Natural killer cell (primary cell): Measurements from ENCODE around the gene APLNR. TPM values are rescaled to one million over a fixed set of nuclear protein-coding genes. Genes with fewer than 3 reads are reported as not detected.

Source experiments
- ATAC-seq, 3 donors: fragments of 150-1000 bp in 2 of 3; fragments of 200-7000 bp in 1 of 3; cut with Tn5 transposase; 1 replicate in 1 of 3; 2 replicates in 2 of 3; pipeline ENCODE4 v1.10.0; 2021; ENCODE audit warnings: mild to moderate bottlenecking in 2 of 3, moderate library complexity in 2 of 3
- DNase-seq, 2 donors: peaks; one replicate each; pipeline versions ENCODE4 v3.0.0 to v3.0.0-alpha.2; 2013 to 2021; ENCODE audit warnings: mixed read lengths in 1 of 2
- H3K27ac ChIP-seq: one replicate; pipeline ENCODE4 v1.5.1; 2013; ENCODE audit warnings: mild to moderate bottlenecking, low read length
- H3K27me3 ChIP-seq: one replicate; pipeline ENCODE4 v1.6.1; 2013; ENCODE audit warnings: low read length; ENCODE audit not compliant: control insufficient read depth, insufficient read depth
- H3K36me3 ChIP-seq: one replicate; pipeline ENCODE4 v1.6.1; 2013; ENCODE audit warnings: low read length; ENCODE audit not compliant: control insufficient read depth, insufficient read depth
- H3K4me1 ChIP-seq: one replicate; pipeline ENCODE4 v1.6.1; 2013; ENCODE audit warnings: low read length; ENCODE audit not compliant: control insufficient read depth, insufficient read depth
- H3K4me3 ChIP-seq: one replicate; pipeline ENCODE4 v1.5.1; 2013; ENCODE audit warnings: low read length
- H3K9me3 ChIP-seq: one replicate; pipeline ENCODE4 v1.6.1; 2013; ENCODE audit warnings: low read length; ENCODE audit not compliant: control insufficient read depth, insufficient read depth
- H3K27ac Mint-ChIP-seq, 2 donors: one replicate each; pipeline ENCODE4 v1.8.0; 2022; ENCODE audit warnings: mild to moderate bottlenecking in 2 of 2, mixed read lengths in 2 of 2, moderate library complexity in 1 of 2
- H3K27me3 Mint-ChIP-seq, 2 donors: one replicate each; pipeline ENCODE4 v1.8.0; 2022; ENCODE audit warnings: low read depth in 2 of 2, mixed read lengths in 2 of 2
- H3K36me3 Mint-ChIP-seq: one replicate; pipeline ENCODE4 v1.8.0; 2022; ENCODE audit warnings: mixed read lengths
- H3K4me1 Mint-ChIP-seq, 2 donors: one replicate each; pipeline ENCODE4 v1.8.0; 2022; ENCODE audit warnings: mixed read lengths in 2 of 2
- H3K4me3 Mint-ChIP-seq: one replicate; pipeline ENCODE4 v1.8.0; 2022; ENCODE audit warnings: mild to moderate bottlenecking, moderate library complexity, mixed read lengths
- H3K9me3 Mint-ChIP-seq, 2 donors: one replicate each; pipeline ENCODE4 v1.8.0; 2022; ENCODE audit warnings: mixed read lengths in 2 of 2
- WGBS: methylation state at CpG from one replicate; pipeline ENCODE4 v1.1.7; 2013; ENCODE audit warnings: missing lambda C conversion rate; ENCODE audit not compliant: insufficient coverage; 5-methylcytosine and 5-hydroxymethylcytosine counted together
- intact Hi-C: fragments of 100-400 bp; cut with micrococcal nuclease; formaldehyde crosslinking; loops from one replicate; pipeline ENCODE4 v1.14.2; 2022
- total RNA-seq, 4 donors: library from RNA; stranded (reverse); fragments of 120-200 nt in 1 of 4; gene quantifications; one replicate each; pipeline versions ENCODE4 v1.2.3 to v1.2.4, GENCODE V29; 2013 to 2022
- TF ChIP-seq, protein P1 (sequence below): fragments of 200-600 bp; IDR thresholded peaks from one replicate; pipeline ENCODE4 v1.8.0; 2022; ENCODE audit warnings: antibody characterized with exemption

APLNR gene
- total RNA-seq, 3 donors from 2014 or later (not counting 1 experiment from before 2014, with no cell fraction given) = 0.07 TPM; not detected in 2

DNA sequence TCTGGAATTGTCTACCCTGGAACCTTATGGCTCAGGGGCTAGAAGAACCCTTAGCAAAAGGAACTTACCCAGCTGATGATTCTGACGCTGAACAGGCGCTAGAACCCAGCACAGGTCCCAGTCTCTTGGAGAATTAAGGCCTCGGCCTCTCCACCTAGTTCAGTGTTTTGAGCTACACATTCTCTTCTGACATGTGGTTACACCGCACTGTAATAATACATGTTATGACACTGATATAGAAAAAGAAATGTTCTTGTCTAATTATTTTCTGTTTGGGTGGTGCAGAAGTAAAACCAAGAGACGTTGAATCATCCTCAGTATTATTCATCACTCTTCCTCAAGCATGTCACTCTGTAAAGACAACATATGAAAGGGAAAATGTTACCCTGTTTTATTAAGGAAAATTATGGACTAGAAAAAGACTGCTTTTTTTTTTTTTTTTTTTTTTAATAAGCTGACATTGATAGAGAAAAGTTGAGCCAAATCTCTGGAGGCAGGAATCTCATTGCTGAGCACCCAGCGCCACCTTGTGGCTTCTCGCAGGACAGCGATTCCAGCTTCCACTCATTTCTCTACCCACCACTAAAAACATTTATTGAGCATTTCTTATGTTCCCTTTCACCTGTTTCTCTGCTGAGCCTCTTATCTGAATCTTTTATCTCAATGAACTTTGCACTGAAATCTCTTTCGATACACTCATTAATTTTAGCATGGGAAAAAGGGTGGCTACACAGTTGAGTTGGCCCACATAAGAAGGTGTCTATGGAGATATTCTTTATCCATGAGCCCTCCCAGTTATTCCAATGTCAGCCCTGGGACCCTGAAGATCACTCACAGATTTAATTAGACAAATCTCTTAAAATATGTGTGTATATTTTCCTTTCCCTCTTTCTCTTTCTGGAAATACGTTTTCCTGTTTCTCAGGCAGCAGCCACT, 12.6 kb upstream of the APLNR start:
- TF ChIP-seq, protein P1, sequence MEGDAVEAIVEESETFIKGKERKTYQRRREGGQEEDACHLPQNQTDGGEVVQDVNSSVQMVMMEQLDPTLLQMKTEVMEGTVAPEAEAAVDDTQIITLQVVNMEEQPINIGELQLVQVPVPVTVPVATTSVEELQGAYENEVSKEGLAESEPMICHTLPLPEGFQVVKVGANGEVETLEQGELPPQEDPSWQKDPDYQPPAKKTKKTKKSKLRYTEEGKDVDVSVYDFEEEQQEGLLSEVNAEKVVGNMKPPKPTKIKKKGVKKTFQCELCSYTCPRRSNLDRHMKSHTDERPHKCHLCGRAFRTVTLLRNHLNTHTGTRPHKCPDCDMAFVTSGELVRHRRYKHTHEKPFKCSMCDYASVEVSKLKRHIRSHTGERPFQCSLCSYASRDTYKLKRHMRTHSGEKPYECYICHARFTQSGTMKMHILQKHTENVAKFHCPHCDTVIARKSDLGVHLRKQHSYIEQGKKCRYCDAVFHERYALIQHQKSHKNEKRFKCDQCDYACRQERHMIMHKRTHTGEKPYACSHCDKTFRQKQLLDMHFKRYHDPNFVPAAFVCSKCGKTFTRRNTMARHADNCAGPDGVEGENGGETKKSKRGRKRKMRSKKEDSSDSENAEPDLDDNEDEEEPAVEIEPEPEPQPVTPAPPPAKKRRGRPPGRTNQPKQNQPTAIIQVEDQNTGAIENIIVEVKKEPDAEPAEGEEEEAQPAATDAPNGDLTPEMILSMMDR = peak; percentile 85
- no peak overlapping the region for H3K27ac Mint-ChIP-seq

DNA sequence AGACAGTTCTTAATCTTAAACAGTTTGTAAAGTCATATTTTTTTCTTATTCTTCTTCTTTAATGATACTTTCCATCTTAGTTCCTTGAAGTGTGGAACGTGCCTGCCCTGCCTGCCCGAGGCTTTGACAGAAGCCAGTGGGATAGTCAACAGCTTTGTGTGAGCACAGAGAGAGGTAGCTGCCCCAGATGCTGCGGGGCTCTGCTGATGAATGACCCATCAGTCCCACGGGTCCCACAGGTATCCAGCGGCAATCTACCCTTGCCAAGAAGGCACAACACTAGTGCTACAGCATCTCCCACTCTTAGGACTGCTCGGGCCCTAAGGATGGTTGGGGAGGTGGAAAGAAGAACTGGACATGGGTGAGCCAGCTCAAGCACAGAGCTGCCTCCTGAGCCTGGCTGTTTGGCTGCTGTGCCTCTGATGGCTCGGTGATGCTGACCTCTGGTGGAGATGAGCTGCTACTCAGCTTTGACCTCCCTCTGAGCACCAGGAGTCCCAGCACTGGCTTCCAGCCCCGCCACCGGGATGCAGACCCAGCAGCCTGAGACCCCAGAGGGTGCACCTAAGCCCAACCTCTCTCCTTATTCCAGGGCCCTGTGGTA, 11.8 kb upstream of the APLNR start:
- H3K9me3 Mint-ChIP-seq = no peaks in the 10 kb centered on the region
- no peaks in the 10 kb centered on the region for H3K36me3 Mint-ChIP-seq
- 23% methylated on average over 9 of the region's 9 CpGs for WGBS
- no peak overlapping the region for H3K27ac ChIP-seq
- DNase-seq (peak in 1 of 2 donors; percentile 18), ATAC-seq (no peak)
- H3K27me3 ChIP-seq = no peaks in the 10 kb centered on the region
- peaks cover 19 to 28% of the 10 kb centered on the region in 2 donors for H3K27me3 Mint-ChIP-seq
- peaks cover 15% of the 10 kb centered on the region in 2 donors for H3K4me1 Mint-ChIP-seq
- no peaks in the 10 kb centered on the region for H3K4me1 ChIP-seq
- intact Hi-C loops = loop anchor here (1.0 kb wide), 2 partner anchors 133 to 408 kb away; no protein-coding TSS in a partner anchor
- H3K36me3 ChIP-seq = no peaks in the 10 kb centered on the region
- H3K4me3 ChIP-seq = no peak overlapping the region
- no peak overlapping the region for H3K4me3 Mint-ChIP-seq
- H3K9me3 ChIP-seq = no peaks in the 10 kb centered on the region
- TF ChIP-seq, protein P1 = no peak
- no peak overlapping the region for H3K27ac Mint-ChIP-seq

More for the DNA sequence above, 12.6 kb upstream of the APLNR start:
- H3K4me3 ChIP-seq = no peak overlapping the region
- ATAC-seq (peak in 1 of 3 donors; percentile 58), DNase-seq (peak; percentile 29 to 59)
- no peak overlapping the region for H3K27ac ChIP-seq
- peaks cover 11% of the 10 kb centered on the region in 2 donors for H3K4me1 Mint-ChIP-seq
- no peak overlapping the region for H3K4me3 Mint-ChIP-seq
- no peaks in the 10 kb centered on the region for H3K9me3 Mint-ChIP-seq
- 43% methylated on average over 7 of the region's 10 CpGs for WGBS
- intact Hi-C loops = loop anchor here (1.0 kb wide), 2 partner anchors 133 to 408 kb away; no protein-coding TSS in a partner anchor
- H3K36me3 ChIP-seq = no peaks in the 10 kb centered on the region
- H3K36me3 Mint-ChIP-seq = no peaks in the 10 kb centered on the region
- H3K9me3 ChIP-seq = no peaks in the 10 kb centered on the region
- peaks cover 19 to 35% of the 10 kb centered on the region in 2 donors for H3K27me3 Mint-ChIP-seq
- H3K4me1 ChIP-seq = no peaks in the 10 kb centered on the region
- H3K27me3 ChIP-seq = no peaks in the 10 kb centered on the region

DNA sequence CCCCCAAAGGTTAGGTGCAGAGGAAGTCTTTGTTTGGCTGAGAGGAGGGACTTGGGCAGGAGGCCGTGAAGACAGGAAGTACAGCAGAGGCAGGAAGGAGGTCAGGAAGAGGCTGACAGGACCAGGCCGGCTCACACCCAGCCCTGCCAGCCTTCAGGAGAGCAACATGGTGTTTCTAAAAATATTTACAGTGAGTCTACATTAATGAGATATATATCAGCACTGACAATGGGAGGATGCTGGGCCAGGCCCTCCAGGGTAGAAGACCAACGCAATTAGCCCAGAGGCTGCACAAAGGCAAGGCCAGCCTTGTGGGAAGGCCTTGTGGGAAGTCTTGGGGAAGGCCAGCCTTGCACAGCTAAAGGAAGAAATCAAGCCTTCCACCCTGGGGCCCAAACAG, 7.9 kb upstream of the APLNR start:
- no peaks in the 10 kb centered on the region for H3K9me3 Mint-ChIP-seq
- H3K36me3 Mint-ChIP-seq = no peaks in the 10 kb centered on the region
- TF ChIP-seq, protein P1 = no peak
- H3K27ac Mint-ChIP-seq = peak overlapping the region; percentile 21 to 64
- 22% methylated on average over 3 of the region's 3 CpGs for WGBS
- ATAC-seq = no peak
- Histone ChIP-seq H3K4me1 (no peaks in the 10 kb centered on the region), H3K9me3 (no peaks in the 10 kb centered on the region), H3K36me3 (no peaks in the 10 kb centered on the region), H3K27ac (no peak overlapping the region), H3K4me3 (no peak overlapping the region), H3K27me3 (no peaks in the 10 kb centered on the region)
- DNase-seq = no peak
- H3K4me1 Mint-ChIP-seq = peaks cover 15 to 29% of the 10 kb centered on the region in 2 donors
- H3K4me3 Mint-ChIP-seq = no peak overlapping the region
- H3K27me3 Mint-ChIP-seq = no peaks in the 10 kb centered on the region
- intact Hi-C loops = no loop called here
